Esophagus muscularis mucosa (tissue), 4 donors: ENCODE data around the gene DRC7.

Experiments
- EP300 ChIP-seq: sonication (generic); formaldehyde crosslinking; IDR thresholded peaks from one replicate; pipeline ENCODE4 v1.6.1; 2017; ENCODE audit warnings: antibody characterized with exemption
- POLR2A ChIP-seq: fragments of 450-650 bp; IDR thresholded peaks from one replicate; pipeline ENCODE4 v1.6.1; 2017; ENCODE audit warnings: antibody characterized with exemption, moderate library complexity, mild to moderate bottlenecking, low read depth
- POLR2AphosphoS5 ChIP-seq, 2 donors: sonication (generic); formaldehyde crosslinking; IDR thresholded peaks; one replicate each; pipeline ENCODE4 v1.6.1; 2017; ENCODE audit warnings: antibody characterized with exemption in 2 of 2
- TF ChIP-seq, protein P1 (sequence below), 3 experiments: fragments of 200-600 bp in 2 of 3; fragments of 450-650 bp in 1 of 3; sonication (generic) in 2 of 3; IDR thresholded peaks; one replicate each; pipeline ENCODE4 v1.5.1; 2017 to 2019; ENCODE audit warnings: antibody characterized with exemption in 3 of 3, mild to moderate bottlenecking in 2 of 3, moderate library complexity in 1 of 3

DNA sequence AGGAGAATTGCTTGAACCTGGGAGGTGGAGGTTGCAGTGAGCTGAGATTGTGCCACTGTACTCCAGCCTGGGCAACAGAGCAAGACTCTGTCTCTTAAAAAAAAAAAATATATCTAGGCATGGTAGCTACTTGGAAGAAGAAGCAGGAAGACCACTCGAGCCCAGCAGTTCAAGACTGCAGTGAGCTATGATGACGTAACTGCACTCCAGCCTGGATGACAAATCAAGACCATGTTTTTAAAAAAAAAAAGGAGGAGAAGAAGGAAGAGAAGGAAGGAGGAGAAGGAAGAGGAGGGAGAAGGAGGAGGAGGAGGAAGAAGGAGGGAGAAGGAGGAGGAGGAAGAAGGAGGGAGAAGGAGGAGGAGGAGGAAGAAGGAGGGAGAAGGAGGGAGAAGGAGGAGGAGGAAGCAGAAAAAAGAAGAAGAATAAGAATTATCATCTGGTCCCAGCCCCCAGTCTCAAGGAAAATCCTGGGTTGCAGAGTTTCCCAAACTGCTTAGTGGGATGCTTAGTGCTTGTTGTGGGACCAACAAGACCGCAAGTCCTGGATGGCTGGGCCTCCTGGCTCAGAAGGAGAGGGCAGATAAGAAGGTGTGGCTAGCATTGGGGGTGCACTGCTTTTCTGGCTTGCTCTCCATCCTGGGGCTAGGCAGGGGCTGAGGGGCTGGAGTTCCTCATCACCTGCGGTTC, 3.7 kb upstream of the DRC7 start:
- TF ChIP-seq, protein P1, sequence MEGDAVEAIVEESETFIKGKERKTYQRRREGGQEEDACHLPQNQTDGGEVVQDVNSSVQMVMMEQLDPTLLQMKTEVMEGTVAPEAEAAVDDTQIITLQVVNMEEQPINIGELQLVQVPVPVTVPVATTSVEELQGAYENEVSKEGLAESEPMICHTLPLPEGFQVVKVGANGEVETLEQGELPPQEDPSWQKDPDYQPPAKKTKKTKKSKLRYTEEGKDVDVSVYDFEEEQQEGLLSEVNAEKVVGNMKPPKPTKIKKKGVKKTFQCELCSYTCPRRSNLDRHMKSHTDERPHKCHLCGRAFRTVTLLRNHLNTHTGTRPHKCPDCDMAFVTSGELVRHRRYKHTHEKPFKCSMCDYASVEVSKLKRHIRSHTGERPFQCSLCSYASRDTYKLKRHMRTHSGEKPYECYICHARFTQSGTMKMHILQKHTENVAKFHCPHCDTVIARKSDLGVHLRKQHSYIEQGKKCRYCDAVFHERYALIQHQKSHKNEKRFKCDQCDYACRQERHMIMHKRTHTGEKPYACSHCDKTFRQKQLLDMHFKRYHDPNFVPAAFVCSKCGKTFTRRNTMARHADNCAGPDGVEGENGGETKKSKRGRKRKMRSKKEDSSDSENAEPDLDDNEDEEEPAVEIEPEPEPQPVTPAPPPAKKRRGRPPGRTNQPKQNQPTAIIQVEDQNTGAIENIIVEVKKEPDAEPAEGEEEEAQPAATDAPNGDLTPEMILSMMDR (IDR thresholded peaks at IDR 0.05), result no peak
- TF ChIP-seq EP300 (no peak), POLR2AphosphoS5 (IDR thresholded peaks at IDR 0.05) (no peak), POLR2A (no peak)
